GM19463 (cell line): ENCODE measurements around the gene LMNA.
"Not testable (repeated sequence)": the region's sequence is repeated elsewhere in the genome, so short reads cannot be mapped to it uniquely, and the experiment has no call there.

Experiments used
- ATAC-seq: cut with Tn5 transposase; IDR thresholded peaks from one replicate; pipeline ENCODE4 v1.9.1; 2021; ENCODE audit warnings: mild to moderate bottlenecking, moderate library complexity; ENCODE audit not compliant: unreplicated experiment

LMNA gene

GRCh38 chr1:156160000-156160742 is 45.7 kb downstream of the LMNA start:
- ATAC-seq = no peak

- no peak for ATAC-seq
Measured at GRCh38 chr1:156160743-156161171, 46.2 kb downstream of the LMNA start.

GRCh38 chr1:156162430-156163037 is 48.0 kb downstream of the LMNA start:
- ATAC-seq = no peak

GRCh38 chr1:156163712-156164111 is 49.2 kb downstream of the LMNA start:
- ATAC-seq = no peak

DNA sequence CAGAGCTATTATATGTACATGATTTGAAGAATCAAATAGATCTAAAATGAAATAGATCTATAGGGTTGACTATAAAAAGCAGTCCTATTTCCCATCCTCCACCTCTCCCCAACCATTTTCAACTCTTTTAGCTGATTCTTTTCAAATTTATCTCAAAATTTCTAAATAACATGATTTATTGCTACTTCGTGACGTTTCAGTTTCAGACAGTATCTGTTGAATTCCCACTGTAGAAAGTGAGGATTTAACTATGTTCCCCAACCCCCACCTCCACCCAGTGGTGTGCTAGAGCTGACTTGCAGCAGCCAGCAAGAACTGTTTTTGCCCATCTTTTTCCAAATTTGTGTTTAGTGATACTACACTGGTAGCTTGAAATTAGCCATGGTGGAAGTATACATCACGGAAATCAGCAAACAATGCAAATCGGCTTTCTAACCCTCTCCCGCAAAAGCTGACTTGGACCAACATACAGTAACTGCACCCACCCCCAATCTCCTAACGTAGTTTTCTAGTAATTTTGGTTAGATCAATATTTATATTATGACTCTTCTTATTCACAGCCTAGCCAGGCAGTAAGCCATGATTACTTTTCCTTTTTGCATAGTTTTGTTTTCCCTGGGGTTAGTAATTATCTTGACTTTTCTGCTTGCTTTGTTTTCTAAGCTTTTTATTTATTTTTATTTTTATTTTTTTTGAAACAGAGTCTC is 49.8 kb downstream of the LMNA start:
- no peak for ATAC-seq

DNA sequence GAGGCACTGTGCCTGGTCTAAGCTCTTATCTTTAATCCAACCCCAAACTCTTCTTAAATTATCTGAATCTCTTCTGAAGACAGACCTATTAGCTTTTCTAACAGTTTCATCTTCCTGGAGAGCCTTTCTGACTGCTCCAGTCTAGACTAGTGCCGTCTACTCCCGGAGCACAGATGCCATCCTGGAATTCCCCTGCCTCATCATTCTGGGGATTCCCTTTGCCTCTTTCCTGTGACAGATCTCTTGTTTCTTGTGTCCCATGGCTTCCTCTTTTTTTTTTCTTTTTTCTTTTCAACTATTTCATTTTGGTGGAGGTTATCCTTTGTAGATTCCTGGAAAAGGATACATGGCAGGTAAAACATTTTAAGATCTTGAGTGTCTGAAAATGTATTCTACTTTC is 50.6 kb downstream of the LMNA start:
- ATAC-seq = no peak

- ATAC-seq = no peak
Measured at GRCh38 chr1:156167536-156167935, 53.0 kb downstream of the LMNA start.

DNA sequence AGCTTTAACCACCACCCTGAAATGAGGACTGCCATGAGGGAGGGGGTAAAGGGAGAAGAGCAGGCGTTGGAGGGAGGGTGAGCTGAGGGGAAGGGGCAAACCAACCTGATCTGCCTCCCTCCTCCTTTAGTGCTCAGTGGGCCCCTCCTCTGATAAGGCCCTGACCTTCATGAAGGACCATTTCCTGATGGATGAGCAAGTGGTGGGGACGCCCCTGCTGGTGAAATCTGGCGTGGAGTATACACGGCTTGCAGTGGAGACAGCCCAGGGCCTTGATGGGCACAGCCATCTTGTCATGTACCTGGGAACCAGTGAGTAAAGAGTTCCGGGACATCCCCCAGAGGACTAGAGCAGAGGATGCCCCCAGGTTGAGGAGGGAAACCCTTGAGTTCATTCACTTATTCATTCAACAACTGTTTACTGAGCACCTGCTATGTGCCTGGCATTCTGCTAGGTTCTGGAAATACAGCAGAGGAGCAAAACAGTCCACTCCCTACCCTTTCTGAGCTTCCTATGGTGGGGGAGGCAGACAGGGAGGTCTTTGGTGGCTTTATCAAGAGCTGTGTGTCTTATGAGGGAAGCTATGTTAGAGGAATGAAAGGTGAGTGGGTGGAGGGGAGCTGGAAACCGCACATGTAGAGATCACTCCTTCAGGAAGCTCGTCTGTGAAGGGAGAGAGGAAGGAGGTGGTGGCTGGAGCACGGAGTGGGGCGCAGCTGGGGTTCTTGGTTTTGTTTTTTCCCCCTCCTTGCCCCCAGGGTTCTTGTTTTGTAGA is 58.4 kb downstream of the LMNA start:
- no peak for ATAC-seq

DNA sequence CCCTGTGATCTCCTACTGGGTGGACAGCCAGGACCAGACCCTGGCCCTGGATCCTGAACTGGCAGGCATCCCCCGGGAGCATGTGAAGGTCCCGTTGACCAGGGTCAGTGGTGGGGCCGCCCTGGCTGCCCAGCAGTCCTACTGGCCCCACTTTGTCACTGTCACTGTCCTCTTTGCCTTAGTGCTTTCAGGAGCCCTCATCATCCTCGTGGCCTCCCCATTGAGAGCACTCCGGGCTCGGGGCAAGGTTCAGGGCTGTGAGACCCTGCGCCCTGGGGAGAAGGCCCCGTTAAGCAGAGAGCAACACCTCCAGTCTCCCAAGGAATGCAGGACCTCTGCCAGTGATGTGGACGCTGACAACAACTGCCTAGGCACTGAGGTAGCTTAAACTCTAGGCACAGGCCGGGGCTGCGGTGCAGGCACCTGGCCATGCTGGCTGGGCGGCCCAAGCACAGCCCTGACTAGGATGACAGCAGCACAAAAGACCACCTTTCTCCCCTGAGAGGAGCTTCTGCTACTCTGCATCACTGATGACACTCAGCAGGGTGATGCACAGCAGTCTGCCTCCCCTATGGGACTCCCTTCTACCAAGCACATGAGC is 62.2 kb downstream of the LMNA start:
- no peak for ATAC-seq

DNA sequence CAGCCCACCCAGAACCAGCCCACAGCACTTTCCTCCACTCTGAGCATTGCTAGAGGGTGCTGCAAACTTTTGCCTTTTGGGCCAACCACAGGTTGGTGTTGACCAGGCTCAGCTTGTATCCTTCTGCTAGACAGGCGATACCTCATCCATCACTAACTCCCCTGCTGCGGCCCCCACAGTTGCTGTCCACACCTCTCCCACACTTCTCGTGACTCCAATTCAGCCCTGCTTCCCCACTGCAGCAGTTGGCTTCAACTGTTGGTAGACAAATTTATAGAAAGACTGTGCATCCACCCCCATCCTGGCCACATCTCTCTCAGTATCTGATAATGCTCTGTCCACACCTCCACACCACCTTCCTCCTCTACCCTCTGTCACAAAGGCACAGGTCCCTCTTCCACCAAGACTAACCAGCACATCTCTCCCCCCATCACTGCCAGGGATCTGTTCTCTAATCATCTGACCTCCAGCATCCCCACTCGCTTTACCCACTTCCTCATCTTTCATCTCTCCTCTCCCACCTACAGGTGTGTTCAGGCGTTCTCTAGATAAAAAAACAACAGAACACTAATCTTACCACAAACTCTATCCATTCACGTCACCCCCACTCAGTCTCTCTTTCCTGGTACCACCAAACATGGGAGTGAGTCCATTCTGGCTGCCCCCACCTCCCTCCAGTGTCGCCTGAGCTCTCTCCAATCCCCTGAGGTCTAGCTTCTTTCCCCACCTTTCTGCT is 63.6 kb downstream of the LMNA start:
- ATAC-seq = no peak

- no peak for ATAC-seq
Measured at GRCh38 chr1:156180471-156180870, 66.0 kb downstream of the LMNA start.

DNA sequence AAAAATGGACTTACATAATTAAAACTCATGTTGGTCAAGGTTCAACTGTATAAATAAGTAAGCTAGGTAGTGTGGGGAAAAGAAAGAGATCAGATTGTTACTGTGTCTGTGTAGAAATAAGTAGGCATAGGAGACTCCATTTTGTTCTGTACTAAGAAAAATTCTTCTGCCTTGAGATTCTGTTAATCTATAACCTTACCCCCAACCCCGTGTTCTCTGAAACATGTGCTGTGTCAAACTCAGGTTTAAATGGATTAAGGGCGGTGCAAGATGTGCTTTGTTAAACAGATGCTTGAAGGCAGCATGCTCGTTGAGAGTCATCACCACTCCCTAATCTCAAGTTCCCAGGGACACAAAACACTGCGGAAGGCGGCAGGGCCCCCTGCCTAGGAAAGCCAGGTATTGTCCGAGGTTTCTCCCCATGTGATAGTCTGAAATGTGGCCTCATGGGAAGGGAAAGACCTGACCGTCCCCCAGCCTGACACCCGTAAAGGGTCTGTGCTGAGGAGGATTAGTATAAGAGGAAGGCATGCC is 66.9 kb downstream of the LMNA start:
- not testable (repeated sequence) for ATAC-seq

- not testable (repeated sequence) for ATAC-seq
Measured at GRCh38 chr1:156182010-156182779, 67.7 kb downstream of the LMNA start.

GRCh38 chr1:156186347-156187177 is 72.1 kb downstream of the LMNA start:
- not testable (repeated sequence) for ATAC-seq
